Measurements from ENCODE around the gene CBX7. TPM values are rescaled to one million over a fixed set of nuclear protein-coding genes. Genes with fewer than 3 reads are reported as not detected.
A peak's percentile ranks its signal among the peaks of the same experiment; 100 is the strongest.

Gene CBX7
- total RNA-seq, 1 donor from 2014 or later = 0.71 TPM

DNA sequence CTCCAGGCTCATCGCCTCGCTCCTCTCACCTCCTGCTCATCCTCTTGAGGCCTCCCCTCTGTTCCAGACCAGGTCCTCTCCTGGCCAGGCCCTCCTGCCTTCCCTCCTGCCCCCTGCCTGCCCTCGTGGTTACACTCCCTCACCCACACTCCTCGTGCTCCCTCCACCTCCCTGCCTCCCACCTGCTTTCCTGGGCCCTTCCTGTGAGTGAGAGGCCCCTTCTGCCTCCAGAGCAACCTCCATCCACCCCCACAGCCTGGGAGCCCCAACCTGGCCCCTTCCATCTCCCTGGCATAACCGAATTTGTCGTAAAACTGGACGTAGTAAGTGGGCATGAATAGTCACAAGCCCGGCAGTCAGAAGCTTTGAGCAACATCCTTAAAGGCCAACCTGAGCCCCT lies 70.9 kb downstream of the CBX7 start:
- Mint-ChIP-seq H3K4me3 (no peak overlapping the region), H3K27ac (peak overlapping the region; percentile 18), H3K9me3 (no peaks in the 10 kb centered on the region), H3K27me3 (ENCODE audit: insufficient read depth, low read depth) (peaks cover 4% of the 10 kb centered on the region), H3K4me1 (peaks cover 20% of the 10 kb centered on the region), H3K36me3 (no peaks in the 10 kb centered on the region)
- peaks cover 3% of the 10 kb centered on the region for H3K4me1 ChIP-seq
- H3K9me3 ChIP-seq (ENCODE audit: low read depth) = no peaks in the 10 kb centered on the region
- no peak for DNase-seq (ENCODE audit: low spot score)
- H3K4me2 ChIP-seq = no peak overlapping the region
- H3K27ac ChIP-seq = no peak overlapping the region
- no peak overlapping the region for H2AFZ ChIP-seq (replicated peaks)
- no peaks in the 10 kb centered on the region for H3F3A ChIP-seq (ENCODE audit: low read depth)
- no peak overlapping the region for H3K9ac ChIP-seq
- H3K79me2 ChIP-seq (ENCODE audit: low read depth) = no peaks in the 10 kb centered on the region
- no peaks in the 10 kb centered on the region for H3K36me3 ChIP-seq
- H3K27me3 ChIP-seq = no peaks in the 10 kb centered on the region
- TF ChIP-seq EZH2phosphoT487 (IDR thresholded peaks at IDR 0.05) (no peak), EZH2 (IDR thresholded peaks at IDR 0.05) (no peak)
- TF ChIP-seq, protein P1, sequence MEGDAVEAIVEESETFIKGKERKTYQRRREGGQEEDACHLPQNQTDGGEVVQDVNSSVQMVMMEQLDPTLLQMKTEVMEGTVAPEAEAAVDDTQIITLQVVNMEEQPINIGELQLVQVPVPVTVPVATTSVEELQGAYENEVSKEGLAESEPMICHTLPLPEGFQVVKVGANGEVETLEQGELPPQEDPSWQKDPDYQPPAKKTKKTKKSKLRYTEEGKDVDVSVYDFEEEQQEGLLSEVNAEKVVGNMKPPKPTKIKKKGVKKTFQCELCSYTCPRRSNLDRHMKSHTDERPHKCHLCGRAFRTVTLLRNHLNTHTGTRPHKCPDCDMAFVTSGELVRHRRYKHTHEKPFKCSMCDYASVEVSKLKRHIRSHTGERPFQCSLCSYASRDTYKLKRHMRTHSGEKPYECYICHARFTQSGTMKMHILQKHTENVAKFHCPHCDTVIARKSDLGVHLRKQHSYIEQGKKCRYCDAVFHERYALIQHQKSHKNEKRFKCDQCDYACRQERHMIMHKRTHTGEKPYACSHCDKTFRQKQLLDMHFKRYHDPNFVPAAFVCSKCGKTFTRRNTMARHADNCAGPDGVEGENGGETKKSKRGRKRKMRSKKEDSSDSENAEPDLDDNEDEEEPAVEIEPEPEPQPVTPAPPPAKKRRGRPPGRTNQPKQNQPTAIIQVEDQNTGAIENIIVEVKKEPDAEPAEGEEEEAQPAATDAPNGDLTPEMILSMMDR (IDR thresholded peaks at IDR 0.05) = no peak
- no peaks in the 10 kb centered on the region for H4K20me1 ChIP-seq (ENCODE audit: low read depth)
- no peak overlapping the region for H3K4me3 ChIP-seq

DNA sequence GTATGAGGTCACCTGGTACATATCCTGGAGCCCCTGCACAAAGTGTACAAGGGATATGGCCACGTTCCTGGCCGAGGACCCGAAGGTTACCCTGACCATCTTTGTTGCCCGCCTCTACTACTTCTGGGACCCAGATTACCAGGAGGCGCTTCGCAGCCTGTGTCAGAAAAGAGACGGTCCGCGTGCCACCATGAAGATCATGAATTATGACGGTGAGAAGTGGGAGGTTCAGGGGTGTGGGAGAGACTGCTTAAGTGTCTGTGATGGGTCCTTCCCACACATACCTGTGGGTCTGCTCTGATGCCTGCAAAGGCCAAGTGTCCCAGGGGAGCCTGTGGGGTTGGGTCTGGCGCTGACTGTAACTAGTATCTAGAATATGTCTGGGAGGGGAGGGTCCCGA lies 71.5 kb downstream of the CBX7 start:
- Histone ChIP-seq H3K27ac (no peak overlapping the region), H3F3A (ENCODE audit: low read depth) (no peaks in the 10 kb centered on the region), H3K9ac (no peak overlapping the region), H2AFZ (replicated peaks) (no peak overlapping the region), H3K4me1 (peaks cover 3% of the 10 kb centered on the region), H4K20me1 (ENCODE audit: low read depth) (no peaks in the 10 kb centered on the region), H3K27me3 (no peaks in the 10 kb centered on the region), H3K4me3 (no peak overlapping the region), H3K79me2 (ENCODE audit: low read depth) (no peaks in the 10 kb centered on the region), H3K36me3 (no peaks in the 10 kb centered on the region), H3K4me2 (no peak overlapping the region), H3K9me3 (ENCODE audit: low read depth) (no peaks in the 10 kb centered on the region)
- Mint-ChIP-seq H3K9me3 (no peaks in the 10 kb centered on the region), H3K27ac (peak overlapping the region; percentile 70), H3K4me3 (no peak overlapping the region), H3K36me3 (no peaks in the 10 kb centered on the region), H3K4me1 (peaks cover 22% of the 10 kb centered on the region), H3K27me3 (ENCODE audit: insufficient read depth, low read depth) (peaks cover 5% of the 10 kb centered on the region)
- TF ChIP-seq, protein P1 (IDR thresholded peaks at IDR 0.05) = no peak
- TF ChIP-seq EZH2 (IDR thresholded peaks at IDR 0.05) (no peak), EZH2phosphoT487 (IDR thresholded peaks at IDR 0.05) (no peak)
- DNase-seq (ENCODE audit: low spot score) = no peak

Small RNAs within 50 kb of the gene (small RNA-seq; reads per million reads assigned to genes)
- not detected for gene COX5BP7

Other genes starting within 250 kb of the CBX7 start
- gene APOBEC3A, start 195.1 kb downstream of the CBX7 start, total RNA-seq (ENCODE audit: low replicate concordance) = not detected in 2 replicates
- gene APOBEC3B, start 170.3 kb downstream of the CBX7 start, total RNA-seq (ENCODE audit: low replicate concordance) = not detected in 2 replicates
- 3.0 and 4.6 TPM in 2 replicates for gene APOBEC3C, start 138.4 kb downstream of the CBX7 start, total RNA-seq (ENCODE audit: low replicate concordance)
- gene APOBEC3D, start 131.6 kb downstream of the CBX7 start, total RNA-seq (ENCODE audit: low replicate concordance) = 0.26 and 0.87 TPM in 2 replicates
- 0.45 and 2.8 TPM in 2 replicates for gene APOBEC3F, start 111.8 kb downstream of the CBX7 start, total RNA-seq (ENCODE audit: low replicate concordance)
- gene APOBEC3G, start 75.4 kb downstream of the CBX7 start, total RNA-seq (ENCODE audit: low replicate concordance) = 0.30 and 0.90 TPM in 2 replicates
- gene APOBEC3H, start 55.4 kb downstream of the CBX7 start, total RNA-seq (ENCODE audit: low replicate concordance) = 0.87 and 1.4 TPM in 2 replicates
- 0.15 and 0.65 TPM in 2 replicates for gene PDGFB, start 92.3 kb upstream of the CBX7 start, total RNA-seq (ENCODE audit: low replicate concordance)
- gene RPL3, start 166.9 kb upstream of the CBX7 start, total RNA-seq (ENCODE audit: low replicate concordance) = 3,021 and 4,709 TPM in 2 replicates
- gene SYNGR1, start 197.3 kb upstream of the CBX7 start, total RNA-seq (ENCODE audit: low replicate concordance) = 11.0 and 26.9 TPM in 2 replicates
- 15.8 and 28.7 TPM in 2 replicates for gene TAB1, start 247.1 kb upstream of the CBX7 start, total RNA-seq (ENCODE audit: low replicate concordance)

Data from neural progenitor cell (in vitro differentiated cells).